ENCODE results near the gene SNTG2.

DNA sequence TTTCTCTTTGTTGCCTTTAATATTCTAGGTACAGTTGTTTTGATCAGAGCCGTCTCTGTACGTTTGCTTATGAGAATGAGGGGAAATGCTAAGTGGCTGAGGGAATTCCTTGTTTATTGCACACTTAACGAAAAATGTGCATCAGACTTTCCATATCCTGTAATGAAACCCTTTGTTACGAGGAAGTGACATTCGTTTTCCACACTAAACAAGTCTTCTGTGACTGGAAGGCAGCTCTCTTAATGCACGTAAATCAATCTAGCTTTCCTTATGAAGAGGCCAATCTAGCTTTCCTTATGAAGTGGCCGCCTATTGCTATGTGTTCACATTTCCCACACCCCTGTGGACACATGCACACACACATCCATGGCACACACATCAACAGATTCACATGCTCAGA lies 186.2 kb downstream of the SNTG2 start:
- TF ChIP-seq POLR2A (IDR thresholded peaks at IDR 0.05; ENCODE audit: insufficient read depth in 1 of 2, low read depth in 2 of 2, low read length in 2 of 2) (no peak), ZEB1 (IDR thresholded peaks at IDR 0.05; ENCODE audit: insufficient replicate concordance, low read depth) (no peak), ETV6 (CRISPR knock-in tag; conservative IDR thresholded peaks at IDR 0.05) (no peak), GATAD2A (CRISPR knock-in tag; IDR thresholded peaks at IDR 0.05) (no peak), KMT2B (CRISPR knock-in tag; IDR thresholded peaks at IDR 0.05) (no peak), CBX1 (IDR thresholded peaks at IDR 0.05; ENCODE audit: low read depth) (no peak), ETV5 (CRISPR knock-in tag; IDR thresholded peaks at IDR 0.05; ENCODE audit: borderline replicate concordance) (no peak)
- TF ChIP-seq, protein P1, sequence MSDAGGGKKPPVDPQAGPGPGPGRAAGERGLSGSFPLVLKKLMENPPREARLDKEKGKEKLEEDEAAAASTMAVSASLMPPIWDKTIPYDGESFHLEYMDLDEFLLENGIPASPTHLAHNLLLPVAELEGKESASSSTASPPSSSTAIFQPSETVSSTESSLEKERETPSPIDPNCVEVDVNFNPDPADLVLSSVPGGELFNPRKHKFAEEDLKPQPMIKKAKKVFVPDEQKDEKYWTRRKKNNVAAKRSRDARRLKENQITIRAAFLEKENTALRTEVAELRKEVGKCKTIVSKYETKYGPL (CRISPR knock-in tag; IDR thresholded peaks at IDR 0.05), result no peak
- TF ChIP-seq, protein P2, sequence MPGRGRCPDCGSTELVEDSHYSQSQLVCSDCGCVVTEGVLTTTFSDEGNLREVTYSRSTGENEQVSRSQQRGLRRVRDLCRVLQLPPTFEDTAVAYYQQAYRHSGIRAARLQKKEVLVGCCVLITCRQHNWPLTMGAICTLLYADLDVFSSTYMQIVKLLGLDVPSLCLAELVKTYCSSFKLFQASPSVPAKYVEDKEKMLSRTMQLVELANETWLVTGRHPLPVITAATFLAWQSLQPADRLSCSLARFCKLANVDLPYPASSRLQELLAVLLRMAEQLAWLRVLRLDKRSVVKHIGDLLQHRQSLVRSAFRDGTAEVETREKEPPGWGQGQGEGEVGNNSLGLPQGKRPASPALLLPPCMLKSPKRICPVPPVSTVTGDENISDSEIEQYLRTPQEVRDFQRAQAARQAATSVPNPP (CRISPR knock-in tag; IDR thresholded peaks at IDR 0.05), result no peak
